NT2/D1 (cell line): Measurements from ENCODE around the gene KRT71.
"Not testable (repeated sequence)": the region's sequence is repeated elsewhere in the genome, so short reads cannot be mapped to it uniquely, and the experiment has no call there.

Experiments
- SUZ12 ChIP-seq: IDR thresholded peaks from 2 replicates; pipeline ENCODE4 v1.6.1; 2011; ENCODE audit not compliant: insufficient read length, insufficient read depth; ENCODE audit errors: extremely low read depth
- YY1 ChIP-seq: IDR thresholded peaks from 2 replicates; pipeline ENCODE4 v1.6.1; 2011; ENCODE audit not compliant: insufficient read length, insufficient read depth
- ZNF274 ChIP-seq: IDR thresholded peaks from 2 replicates; pipeline ENCODE4 v1.6.1; 2011; ENCODE audit warnings: mild to moderate bottlenecking, low read depth, low read length

DNA sequence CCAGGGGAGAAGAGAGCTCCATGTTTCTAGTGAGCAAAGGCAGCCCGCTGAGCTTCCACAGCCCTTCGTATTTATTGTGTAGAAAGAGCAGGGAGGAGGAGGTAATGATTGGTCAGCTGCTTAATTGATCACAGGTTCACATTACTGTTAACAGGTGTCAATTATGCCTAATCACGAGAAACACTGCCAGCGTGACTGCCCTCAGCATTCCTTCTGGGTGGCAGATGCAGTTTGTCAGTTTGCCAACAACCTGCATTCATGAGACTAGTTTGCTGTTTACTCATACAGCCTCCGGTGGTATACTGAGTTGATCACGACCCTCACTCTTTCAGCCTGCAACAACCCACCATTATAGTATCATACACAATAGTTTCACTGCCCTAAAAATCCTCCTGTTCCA lies 52.4 kb downstream of the KRT71 start:
- not testable (repeated sequence) for TF ChIP-seq YY1, SUZ12, ZNF274
